ENCODE results near the gene TMEM106C.
"Not testable (repeated sequence)": the region's sequence is repeated elsewhere in the genome, so short reads cannot be mapped to it uniquely, and the experiment has no call there.

TMEM106C gene

DNA sequence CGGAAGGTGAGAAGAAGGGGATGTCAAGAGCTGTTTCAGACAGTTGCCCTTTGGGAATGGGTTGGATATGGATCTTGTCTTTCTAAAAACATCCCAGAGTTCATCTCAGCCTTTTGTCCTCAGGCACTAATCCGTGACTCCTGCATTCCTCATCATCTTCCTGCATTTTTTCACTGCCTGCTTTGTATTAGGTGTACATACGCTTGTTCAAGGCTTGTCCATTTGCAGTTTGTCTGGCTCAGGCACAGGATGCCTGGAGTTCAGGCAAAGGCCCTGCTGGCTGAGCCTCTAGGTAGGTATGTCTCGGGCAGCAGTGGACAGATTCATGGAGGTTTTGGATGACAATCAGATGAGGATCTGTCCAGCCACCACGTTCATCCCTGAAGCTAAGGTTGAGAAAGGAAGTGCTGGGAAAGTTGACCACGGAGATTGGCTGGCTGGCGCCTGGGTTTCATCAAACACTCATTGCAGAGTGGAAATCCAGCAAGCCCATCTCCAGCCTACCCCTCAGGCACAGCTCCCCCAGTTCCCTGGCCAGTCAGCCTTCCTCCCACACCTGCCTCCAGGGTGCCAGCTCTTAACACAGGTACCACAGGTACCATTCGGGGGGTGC, 12.4 kb upstream of the TMEM106C start:
- no peak for DNase-seq

DNA sequence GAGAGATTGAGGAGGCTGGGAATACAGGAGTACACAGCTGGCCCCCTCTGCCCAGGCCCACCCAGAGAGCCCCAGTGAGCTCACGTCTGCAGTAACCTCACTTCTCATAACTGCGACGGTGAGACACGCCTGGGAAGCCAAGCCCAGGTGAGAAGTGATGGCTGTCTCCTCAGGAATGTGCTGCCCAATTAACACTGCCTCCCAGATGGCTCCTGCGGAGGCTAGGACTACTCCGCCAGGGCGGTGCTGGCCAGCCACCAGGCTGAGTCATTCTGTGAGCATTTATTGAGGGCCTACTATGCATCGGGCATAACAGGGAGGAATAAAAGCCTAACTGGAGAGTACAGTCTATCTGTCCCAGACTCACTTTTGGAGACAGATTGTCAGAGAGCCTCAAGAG, 9.3 kb upstream of the TMEM106C start:
- no peak for DNase-seq

DNA sequence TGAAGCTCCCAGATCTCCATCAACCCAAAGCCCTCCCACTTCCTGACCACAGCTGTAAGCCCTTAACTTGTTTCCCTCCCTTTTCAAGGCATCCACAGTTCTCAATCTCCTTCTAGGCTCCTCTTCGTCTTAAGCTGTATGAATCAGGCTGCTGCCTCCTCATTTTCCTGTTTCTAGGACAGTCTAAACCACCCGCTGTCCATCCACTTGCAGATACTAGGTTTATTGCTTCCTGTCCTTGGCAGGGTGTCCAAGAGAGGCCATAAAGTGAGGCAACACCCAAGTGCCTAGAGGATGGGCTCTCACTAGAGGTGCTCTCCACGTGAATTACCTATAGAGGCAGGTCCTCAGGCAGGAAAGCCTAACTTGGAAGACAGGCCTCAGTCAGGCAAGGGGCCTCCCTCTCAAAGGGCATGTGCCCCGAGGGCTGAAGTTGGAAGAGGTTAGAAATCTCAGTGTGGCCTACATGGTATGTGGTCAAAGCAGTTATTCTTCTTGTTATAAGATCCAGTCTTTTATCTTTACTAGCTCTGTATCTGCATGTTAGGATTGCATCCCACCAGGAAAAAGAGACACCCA, 8.8 kb upstream of the TMEM106C start:
- DNase-seq: no peak

DNA sequence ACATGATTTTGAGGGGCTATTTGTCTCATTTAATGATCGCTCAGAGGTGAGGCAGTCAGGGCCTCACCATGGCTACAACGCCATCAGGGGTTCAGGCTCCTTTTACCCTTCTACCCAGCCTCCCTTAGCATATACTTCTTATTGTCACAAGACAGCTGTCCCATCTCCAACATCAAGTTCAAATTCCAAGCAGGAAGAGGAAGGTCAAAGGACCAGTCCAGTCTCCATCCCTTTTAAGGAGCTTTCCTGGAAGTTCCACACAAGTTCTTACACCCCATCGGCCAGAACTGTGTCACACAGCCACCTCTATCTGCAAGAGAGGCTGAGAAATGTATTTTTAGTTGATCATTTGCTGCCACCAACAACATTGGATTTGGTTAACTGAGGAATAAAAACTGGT, 8.3 kb upstream of the TMEM106C start:
- DNase-seq: no peak

DNA sequence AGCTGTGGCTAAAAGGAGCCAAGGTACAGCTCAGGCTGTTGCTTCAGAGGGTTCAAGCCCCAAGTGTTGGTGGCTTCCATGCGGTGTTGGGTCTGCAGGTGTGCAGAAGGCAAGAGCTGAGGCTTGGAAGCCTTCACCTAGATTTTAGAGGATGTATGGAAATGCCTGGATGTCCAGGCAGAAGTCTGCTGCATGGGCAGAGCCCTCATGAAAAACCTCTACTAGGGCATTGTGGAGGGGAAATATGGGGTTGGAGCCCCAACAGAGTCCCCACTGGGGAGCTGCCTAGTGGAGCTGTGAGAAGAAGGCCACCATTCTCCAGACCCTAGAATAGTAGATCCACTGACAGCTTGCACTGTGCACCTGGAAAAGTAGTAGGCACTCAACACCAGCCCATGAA, 5.7 kb upstream of the TMEM106C start:
- not testable (repeated sequence) for DNase-seq

DNA sequence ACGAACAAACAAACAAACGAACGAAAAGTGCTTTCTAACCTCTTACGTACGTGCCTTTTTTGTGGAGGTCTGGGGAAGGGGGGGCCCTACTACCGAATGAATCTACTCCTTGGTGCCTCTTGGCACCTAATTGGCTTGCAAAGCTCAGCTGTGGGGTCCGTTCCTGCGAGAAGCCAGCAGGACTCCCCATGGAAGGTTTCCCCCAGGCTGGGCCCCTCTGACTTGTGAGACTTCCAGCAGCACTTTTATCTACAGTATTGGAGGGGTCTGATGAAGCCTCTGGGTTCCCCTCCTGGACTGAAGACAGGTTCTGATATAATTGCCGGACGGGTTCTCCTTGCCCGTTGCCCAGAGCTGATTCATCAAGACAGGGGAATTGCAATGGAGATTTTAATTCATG, 1.2 kb upstream of the TMEM106C start:
- no peak for DNase-seq

DNA sequence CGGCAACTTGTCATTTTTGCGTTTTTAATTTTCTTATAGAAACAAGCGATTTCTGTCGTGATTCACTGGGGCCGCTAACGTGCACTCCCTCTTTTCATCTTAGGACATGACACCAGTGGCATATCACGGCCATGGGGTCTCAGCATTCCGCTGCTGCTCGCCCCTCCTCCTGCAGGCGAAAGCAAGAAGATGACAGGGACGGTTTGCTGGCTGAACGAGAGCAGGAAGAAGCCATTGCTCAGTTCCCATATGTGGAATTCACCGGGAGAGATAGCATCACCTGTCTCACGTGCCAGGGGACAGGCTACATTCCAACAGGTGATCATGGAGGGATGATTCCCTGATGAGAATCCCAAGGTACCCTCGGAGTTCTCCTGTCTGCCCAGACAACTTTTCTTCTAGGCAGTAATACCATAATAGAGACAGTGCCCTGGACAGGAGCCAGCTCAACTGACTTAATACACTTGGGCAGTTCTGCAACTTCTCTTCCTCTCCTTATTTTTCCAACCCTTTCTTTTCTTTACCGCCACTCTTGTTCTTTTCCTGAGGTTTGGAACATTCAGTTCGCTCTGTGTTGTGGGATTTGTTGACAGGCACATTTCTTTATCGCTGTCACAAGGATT, 821 bp downstream of the TMEM106C start:
- DNase-seq: no peak

DNA sequence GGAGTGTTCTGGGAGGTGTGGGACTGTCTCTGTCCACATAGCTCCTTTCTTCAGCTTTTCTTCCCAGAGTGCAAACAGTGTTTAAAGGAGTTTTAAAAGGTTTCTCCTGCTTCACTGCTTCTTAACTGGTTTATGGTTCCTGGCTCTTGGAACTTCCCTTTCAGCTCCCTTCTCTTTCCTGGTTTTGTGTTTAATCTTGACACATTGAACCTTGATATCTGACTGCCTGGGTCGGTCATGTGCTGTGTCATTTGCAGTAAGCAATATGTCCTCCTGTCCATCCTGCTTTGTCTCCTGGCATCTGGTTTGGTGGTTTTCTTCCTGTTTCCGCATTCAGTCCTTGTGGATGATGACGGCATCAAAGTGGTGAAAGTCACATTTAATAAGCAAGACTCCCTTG, 2.2 kb downstream of the TMEM106C start:
- DNase-seq: no peak

DNA sequence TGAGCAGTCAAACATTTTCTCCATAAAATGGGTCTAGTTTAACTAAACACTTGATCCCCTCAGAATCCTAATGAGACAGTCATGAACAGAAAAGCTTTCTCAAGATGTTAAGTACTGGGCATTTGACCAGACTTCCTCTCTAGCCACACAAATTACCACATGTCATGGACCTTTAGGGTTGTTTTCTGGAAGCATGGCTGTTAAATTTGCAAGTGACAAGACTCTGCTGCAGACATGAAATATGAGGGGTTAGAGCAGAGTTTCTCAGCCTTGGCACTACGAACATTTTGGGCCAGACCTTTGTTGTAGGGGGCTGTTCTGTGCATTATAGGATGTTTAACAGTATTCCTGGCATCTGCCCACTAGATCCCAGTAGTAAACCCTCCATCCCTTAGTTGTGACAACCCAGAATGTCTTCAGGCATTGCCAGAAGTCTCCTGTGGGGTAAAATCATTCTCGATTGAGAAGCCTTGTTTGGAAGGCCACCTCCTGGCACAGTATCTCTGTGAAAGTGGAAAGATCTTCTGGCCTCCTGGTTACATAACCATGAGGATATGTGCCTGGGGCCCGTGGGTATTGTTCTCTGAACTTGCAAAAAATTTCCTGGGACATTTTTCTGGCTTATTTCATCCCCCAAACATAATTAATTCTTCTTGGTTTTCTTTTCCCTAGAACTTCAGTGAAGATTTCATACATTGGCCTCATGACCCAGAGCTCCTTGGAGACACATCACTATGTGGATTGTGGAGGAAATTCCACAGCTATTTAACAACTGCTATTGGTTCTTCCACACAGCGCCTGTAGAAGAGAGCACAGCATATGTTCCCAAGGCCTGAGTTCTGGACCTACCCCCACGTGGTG, 4.3 kb downstream of the TMEM106C start:
- DNase-seq: no peak

DNA sequence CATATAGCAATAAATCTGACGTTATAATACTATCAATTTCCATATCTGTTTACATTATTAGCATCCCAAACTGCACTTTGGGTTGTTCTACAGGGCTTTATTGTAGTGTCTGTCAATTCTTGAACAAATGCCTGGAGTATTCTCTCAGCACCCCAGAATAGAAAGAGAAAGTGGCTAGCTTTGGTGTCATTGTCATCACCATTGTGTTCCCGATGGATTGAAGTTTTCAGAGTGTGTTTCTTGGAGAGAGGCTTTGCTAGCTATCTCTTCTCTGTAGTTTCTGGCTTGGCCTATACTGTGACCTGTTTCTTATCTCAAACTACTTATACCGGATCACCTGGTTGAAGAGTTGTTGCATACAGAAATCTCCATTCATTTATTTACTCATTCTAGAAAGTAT, 6.4 kb downstream of the TMEM106C start:
- no peak for DNase-seq

DNA sequence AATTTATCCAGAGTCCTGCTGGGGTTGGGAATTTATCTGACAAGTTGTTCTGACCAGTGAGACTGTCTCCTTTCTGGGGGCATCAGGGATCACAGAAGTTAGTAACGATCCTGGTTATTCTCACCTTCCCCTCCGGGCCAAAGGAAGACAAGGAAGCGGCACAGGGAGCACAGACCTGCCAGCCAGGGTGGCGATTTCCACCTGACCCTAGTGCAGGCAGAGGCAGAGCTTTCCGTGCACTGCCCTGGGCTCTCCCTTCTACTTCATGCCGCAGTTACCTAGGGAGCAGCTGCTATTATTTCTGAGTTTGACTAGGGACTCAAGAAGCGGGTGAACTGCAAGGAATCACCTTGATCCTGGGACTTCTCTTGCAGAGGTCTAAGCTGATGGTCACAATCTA, 7.4 kb downstream of the TMEM106C start:
- DNase-seq: no peak

DNA sequence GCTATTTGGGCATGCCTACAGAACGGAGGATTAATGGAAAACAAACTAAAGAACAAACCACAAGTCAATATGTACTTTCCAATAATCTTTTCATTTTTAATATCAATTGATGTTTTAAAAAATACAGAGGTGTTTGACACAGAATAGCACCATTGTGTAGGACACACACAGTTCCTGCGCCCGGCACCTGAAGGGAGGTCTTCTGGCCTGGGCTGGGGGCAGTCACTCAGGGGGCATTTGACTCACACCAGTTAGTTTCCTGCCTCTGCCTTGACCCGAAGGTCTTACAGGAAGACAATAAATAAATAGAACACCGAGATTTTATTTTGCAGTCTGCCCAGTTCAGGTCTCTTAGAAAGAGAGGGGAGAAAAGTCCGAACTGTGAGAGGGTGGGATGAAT, 9.5 kb downstream of the TMEM106C start:
- no peak for DNase-seq

DNA sequence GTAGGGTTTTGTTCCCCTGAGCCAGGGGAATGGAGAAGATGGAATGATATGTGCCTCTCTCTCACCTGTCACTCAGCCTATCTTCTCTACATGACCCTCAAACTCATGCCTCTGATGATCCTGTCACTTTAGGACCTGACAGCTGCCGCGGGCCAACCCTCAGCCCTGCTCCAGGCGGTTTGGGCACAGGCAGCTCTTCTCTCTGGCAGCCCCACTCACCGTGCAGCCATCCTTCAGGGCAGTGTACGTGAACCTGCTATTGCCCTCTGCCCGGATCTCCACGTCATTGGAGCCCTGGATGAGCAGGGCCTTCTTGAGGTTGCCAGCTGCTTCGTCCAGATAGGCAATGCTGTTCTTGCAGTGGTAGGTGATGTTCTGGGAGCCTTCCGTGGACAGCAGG, 10.5 kb downstream of the TMEM106C start:
- no peak for DNase-seq

DNA sequence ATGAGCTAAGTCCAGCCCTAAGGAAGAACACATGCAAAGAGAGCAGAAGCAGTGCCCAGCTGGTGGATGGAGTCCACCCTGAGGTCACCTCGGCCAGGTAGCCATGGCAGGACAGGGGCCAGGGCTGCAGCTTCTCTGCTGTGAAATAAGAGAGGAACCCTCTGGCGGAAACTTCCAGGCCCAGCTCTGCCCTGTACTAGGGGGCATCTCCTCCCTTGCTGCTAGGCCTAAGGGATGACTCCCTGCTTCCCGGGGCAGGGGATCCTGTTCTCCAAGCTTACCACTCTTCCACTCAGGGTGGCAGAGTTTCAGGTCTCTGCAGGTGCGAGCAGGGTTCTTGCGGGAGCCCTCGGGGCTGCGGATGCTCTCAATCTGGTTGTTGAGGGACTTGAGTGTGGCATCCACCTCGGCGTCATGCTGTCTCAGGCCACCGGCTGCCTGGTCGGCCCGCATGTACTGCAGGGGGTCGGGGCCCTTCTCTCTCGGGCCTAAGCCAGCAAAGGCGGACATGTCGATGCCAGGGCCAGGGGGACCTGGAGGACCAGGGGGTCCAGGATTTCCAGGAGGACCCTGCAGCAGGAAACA, 11.7 kb downstream of the TMEM106C start:
- DNase-seq: no peak

DNA sequence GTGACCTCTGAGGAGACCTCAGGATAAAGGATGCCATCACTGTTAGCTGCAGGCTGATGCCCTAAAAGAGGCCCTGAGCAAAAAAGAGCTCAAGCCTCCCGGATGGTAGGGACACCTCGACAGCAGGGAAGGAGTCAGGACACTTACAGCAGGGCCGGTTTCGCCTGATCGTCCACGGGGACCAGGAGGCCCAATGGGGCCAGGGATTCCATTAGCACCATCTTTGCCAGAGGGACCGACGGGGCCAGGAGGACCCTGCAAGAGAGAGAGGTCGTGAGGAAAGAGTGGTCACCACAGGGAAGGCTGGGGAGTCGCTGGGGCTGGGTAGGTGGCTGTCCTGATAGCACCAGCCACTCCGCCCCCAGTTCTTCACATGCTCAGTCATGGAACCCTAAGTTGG, 12.4 kb downstream of the TMEM106C start:
- no peak for DNase-seq

DNA sequence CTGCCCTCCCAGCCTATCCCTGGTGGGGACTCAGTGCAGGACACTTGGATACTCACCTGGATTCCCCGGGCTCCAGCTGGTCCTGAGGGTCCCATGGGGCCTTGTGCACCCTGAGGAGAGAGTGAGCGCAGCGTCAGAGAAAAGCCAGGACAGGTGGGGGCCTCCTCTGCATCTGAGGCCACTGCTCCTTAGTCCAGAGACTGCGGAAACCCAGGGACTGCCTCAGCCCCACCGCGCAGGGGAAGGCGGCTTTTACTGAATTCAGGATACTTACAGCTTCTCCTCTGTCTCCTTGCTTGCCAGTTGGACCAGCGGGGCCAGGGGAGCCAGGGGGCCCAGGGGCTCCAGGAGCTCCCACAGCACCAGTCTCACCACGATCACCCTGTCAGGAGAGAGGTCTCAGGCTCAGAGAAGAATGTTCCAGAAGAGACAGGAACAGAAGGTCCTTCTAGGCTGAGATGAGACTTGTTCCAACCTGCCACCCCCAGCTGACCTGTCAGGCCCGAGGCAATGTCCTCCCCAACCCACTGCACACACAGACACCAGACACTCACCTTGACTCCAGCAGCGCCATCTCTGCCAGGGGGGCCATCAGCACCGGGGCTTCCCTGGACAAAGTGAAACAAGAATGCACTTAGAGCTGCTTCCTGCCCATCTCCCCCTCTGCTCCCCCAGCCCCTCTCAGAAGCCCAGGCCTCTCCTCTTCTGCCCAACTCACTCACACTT, 13.8 kb downstream of the TMEM106C start:
- DNase-seq: no peak

DNA sequence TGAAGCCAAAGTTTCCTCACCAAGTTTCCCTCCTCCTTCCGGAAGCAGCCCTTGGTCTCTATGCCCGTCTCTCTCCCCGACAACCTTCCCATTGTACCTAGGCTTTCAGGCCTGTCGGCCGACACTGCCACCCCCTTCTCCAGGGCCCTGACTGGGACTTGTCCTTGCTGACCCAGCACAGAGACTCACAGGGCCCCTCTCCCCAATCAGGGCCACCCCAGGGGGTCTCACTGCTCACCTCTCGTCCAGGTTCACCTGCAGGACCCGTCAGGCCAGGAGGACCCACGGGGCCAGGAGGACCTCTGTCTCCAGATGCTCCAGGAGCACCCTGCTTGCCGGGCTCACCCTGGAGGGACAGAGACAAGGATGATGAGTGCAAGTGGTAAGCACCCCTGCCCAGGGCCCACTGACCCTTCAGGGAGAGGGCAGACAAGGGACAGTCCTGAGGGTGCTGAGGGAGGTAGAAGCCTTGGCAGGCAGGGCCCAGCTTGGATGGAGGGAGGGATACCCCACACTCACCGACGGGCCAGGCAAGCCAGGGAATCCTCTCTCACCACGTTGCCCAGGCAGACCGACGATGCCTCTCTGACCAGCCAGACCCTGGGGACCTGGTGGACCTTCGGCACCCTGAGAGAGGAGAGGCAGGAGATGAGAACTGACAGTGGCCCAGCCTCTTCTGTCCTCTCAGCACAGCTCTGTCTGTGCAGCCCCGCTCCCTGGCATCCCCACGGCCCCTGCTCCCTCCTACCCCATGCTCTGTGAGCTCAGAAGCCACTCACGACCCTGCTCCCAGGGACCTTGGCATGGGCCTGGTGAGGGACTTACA, 14.6 kb downstream of the TMEM106C start:
- DNase-seq: no peak

DNA sequence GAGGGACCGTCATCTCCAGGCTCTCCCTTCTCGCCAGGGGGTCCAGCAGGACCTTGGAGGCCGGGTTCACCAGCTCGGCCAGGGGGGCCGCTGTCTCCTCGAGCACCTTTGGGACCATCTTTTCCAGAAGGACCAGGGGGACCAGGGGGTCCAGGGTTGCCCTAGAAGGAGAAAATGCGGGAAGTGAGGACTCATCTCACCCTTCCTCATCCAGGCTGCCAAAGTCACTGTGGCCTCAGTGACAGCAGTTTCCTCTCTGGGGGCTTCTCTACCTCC, 15.1 kb downstream of the TMEM106C start:
- no peak for DNase-seq

DNA sequence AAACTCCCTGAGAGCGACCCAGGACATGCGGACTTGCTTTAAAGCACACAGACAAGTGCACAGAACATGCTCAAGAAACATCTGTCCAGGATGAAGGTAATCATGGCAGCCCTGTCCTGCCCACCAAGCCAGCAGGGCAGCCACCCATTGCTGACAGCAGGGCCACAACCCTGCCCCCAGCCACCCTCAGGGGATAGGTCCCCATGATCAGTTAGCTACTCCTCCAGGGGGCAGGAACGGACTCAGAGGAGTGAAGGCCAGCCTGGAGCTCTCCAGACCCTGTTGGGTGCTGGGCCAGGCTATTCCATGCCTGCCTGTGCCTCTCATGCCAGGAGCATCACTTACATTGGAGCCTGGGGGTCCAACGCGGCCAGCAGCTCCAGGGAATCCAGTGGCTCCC, 15.8 kb downstream of the TMEM106C start:
- no peak for DNase-seq

DNA sequence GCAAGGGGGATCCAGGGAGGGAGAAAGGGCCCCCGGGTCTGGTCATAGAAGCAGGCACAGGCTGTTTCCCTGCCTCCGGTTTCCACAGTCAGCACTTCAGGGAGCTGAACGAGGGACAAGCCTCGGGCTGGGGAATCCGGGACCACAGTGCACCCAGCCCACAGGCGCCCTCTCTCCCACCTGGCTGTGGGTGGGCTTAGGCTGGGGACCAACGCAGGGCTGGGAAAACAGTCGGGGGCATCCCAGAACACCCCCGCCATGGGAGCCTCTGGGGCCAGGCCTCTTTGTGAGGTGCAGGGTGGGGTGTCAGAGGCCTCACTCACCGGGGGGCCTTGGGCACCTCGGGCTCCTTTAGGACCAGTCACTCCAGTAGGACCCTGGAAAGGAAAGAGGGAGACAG, 16.3 kb downstream of the TMEM106C start:
- DNase-seq: no peak

DNA sequence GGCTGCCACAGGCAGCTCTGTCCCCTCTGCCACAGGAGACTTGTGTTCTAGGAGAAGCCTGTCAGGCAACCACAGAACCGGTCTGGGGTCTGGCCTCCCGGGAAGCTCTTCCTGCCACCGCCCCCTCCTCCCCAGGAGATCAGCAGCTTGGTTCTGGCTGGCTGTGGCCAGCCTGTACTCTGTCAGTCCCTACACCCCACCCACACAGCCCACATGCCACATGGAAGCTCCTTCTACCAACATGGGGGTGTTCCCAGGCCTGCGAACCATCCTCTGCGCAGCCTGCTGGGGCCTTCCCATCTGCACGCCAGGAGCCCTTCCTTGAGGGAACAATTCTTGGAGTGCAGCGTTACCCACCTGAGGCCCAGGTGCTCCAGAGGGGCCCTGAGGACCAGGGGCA, 16.8 kb downstream of the TMEM106C start:
- no peak for DNase-seq
